ENCODE measurements around the gene CTNNA3. TPM values are rescaled to one million over a fixed set of nuclear protein-coding genes. Genes with fewer than 3 reads are reported as not detected.

The CTNNA3 gene
- total RNA-seq, 4 donors from 2014 or later: 0.04 to 0.19 (median 0.11) TPM

DNA sequence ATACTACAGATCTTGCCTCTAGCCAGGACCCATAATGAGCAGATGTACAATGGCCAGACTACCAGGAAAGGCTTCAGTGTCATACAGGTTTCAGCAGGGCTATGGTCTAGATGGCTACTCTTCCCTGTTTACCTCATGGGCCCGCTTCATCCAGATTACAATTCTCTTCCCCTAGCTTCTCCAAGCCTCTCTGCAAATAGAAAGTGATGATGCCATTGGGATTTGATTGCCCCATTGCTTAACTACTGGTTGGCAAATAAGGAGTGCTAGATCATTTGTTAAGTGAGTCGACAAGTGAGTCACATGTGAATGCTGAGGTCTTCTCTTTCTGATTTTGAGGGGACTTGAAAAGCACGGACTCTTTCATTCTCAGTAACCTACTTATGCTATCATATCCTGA lies 1131.7 kb downstream of the CTNNA3 start:
- no peak overlapping the region for H3K4me3 ChIP-seq (ENCODE audit: low read depth, poor library complexity, severe bottlenecking)
- DNase-seq (ENCODE audit: low spot score in 2 of 2): no peak
- intact Hi-C loops (cut with DNase I; ENCODE audit: low total_unique reads): no loop called here
- TF ChIP-seq CTCF (IDR thresholded peaks at IDR 0.05): no peak
- TF ChIP-seq POLR2A (IDR thresholded peaks at IDR 0.05): no peak
- 74 to 80% methylated on average over 3 of the region's 3 CpGs for WGBS, 2 donors

GRCh38 chr10:66555061-66555460 lies 1140.9 kb downstream of the CTNNA3 start:
- intact Hi-C loops (cut with DNase I; ENCODE audit: low total_unique reads): loop anchor here (5.0 kb wide), 1 partner anchor 1233 kb away; no protein-coding TSS in a partner anchor
- H3K4me3 ChIP-seq (ENCODE audit: low read depth, poor library complexity, severe bottlenecking): no peak overlapping the region
- no peak for DNase-seq (ENCODE audit: low spot score in 2 of 2)
- TF ChIP-seq CTCF (IDR thresholded peaks at IDR 0.05) (no peak), POLR2A (IDR thresholded peaks at IDR 0.05) (no peak)
- WGBS, 2 donors: 22 to 26% methylated on average over 2 of the region's 2 CpGs

GRCh38 chr10:66552331-66552730 lies 1143.7 kb downstream of the CTNNA3 start:
- TF ChIP-seq POLR2A (IDR thresholded peaks at IDR 0.05) (no peak), CTCF (IDR thresholded peaks at IDR 0.05) (no peak)
- intact Hi-C loops (cut with DNase I; ENCODE audit: low total_unique reads): no loop called here
- 82 to 100% methylated on average over 1 of the region's 1 CpG for WGBS, 2 donors
- H3K4me3 ChIP-seq (ENCODE audit: low read depth, poor library complexity, severe bottlenecking): no peak overlapping the region
- no peak for DNase-seq (ENCODE audit: low spot score in 2 of 2)

DNA sequence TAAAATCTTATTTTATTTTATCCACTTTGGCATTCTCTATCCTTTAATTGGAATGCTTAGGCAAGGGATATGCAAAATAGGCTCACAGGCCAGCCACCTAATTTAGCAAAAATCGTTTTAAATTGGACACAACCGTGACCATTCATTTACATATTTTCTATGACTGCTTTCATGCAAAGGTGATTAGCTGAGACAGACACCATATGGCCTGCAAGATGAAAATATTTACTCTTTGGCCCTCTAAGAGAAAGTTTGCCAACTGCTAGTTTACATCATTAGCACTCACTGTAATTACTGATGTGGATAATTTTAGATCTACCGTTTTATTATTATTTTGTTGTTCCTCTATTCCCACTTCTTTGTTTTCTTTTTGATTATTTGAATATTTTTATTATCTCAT lies 1145.6 kb downstream of the CTNNA3 start:
- no peak overlapping the region for H3K4me3 ChIP-seq (ENCODE audit: low read depth, poor library complexity, severe bottlenecking)
- no peak for DNase-seq (ENCODE audit: low spot score in 2 of 2)
- WGBS, 2 donors: 70 to 73% methylated on average over 3 of the region's 3 CpGs
- intact Hi-C loops (cut with DNase I; ENCODE audit: low total_unique reads): no loop called here
- TF ChIP-seq POLR2A (IDR thresholded peaks at IDR 0.05) (no peak), CTCF (IDR thresholded peaks at IDR 0.05) (no peak)

GRCh38 chr10:66538908-66539307 lies 1157.1 kb downstream of the CTNNA3 start:
- no peak for TF ChIP-seq CTCF (IDR thresholded peaks at IDR 0.05)
- TF ChIP-seq POLR2A (IDR thresholded peaks at IDR 0.05): no peak
- no peak for DNase-seq (ENCODE audit: low spot score in 2 of 2)
- 64 to 76% methylated on average over 3 of the region's 3 CpGs for WGBS, 2 donors
- H3K4me3 ChIP-seq (ENCODE audit: low read depth, poor library complexity, severe bottlenecking): no peak overlapping the region
- intact Hi-C loops (cut with DNase I; ENCODE audit: low total_unique reads): no loop called here

GRCh38 chr10:66538371-66538770 lies 1157.6 kb downstream of the CTNNA3 start:
- WGBS, 2 donors: 66% methylated on average over 3 of the region's 3 CpGs
- TF ChIP-seq CTCF (IDR thresholded peaks at IDR 0.05) (no peak), POLR2A (IDR thresholded peaks at IDR 0.05) (no peak)
- H3K4me3 ChIP-seq (ENCODE audit: low read depth, poor library complexity, severe bottlenecking): no peak overlapping the region
- intact Hi-C loops (cut with DNase I; ENCODE audit: low total_unique reads): no loop called here
- DNase-seq (ENCODE audit: low spot score in 2 of 2): no peak

Data from lower leg skin (tissue), 4 donors.